Caco-2 (cell line): ENCODE results near the gene CRISPLD2. TPM values are rescaled to one million over a fixed set of nuclear protein-coding genes. Genes with fewer than 3 reads are reported as not detected.

ENCODE experiments used
- BruUV-seq: library from RNA; stranded (reverse); fragments of 400-500 nt; replicated peaks from 2 replicates; lab custom pipeline; 2021; lab: Mats Ljungman, UMichigan
- CTCF ChIA-PET: fragments of 300-600 bp; sonication (Branson Sonifier 250); formaldehyde crosslinking; loops from one replicate; lab custom pipeline; 2022; ENCODE audit warnings: antibody characterized with exemption; lab: Charles Lee
- POLR2A ChIA-PET: fragments of 300-600 bp; sonication (Branson Sonifier 250); formaldehyde crosslinking; loops from one replicate; lab custom pipeline; 2022; ENCODE audit warnings: antibody characterized with exemption; lab: Charles Lee
- DNase-seq, 2 experiments: peaks; one replicate each; pipeline versions ENCODE4 v3.0.0 to v3.0.0-alpha.2; 2020 to 2022
- H3K27me3 ChIP-seq: replicated peaks from 2 replicates; pipeline ENCODE4 v1.6.0; 2011; ENCODE audit warnings: low read length; ENCODE audit not compliant: control insufficient read depth, insufficient read depth
- H3K36me3 ChIP-seq: 2 replicates; pipeline ENCODE4 v1.5.1; 2011; ENCODE audit warnings: low read length; ENCODE audit not compliant: control insufficient read depth, insufficient read depth
- H3K4me1 ChIP-seq: fragments of 250-450 bp; sonication (Bioruptor Pico); 2 replicates; pipeline ENCODE4 v1.5.1; 2020; ENCODE audit warnings: mild to moderate bottlenecking
- H3K4me3 ChIP-seq: 2 replicates; pipeline ENCODE4 v1.5.1; 2011; ENCODE audit warnings: low read depth, mild to moderate bottlenecking, control low read depth, low read length
- H3K9me3 ChIP-seq: fragments of 250-450 bp; sonication (Bioruptor Pico); 2 replicates; pipeline ENCODE4 v1.5.1; 2020; ENCODE audit warnings: mild to moderate bottlenecking, moderate library complexity
- H3K27ac Mint-ChIP-seq: one replicate; pipeline ENCODE4 v1.8.0; 2022; ENCODE audit warnings: mixed read lengths; ENCODE audit not compliant: unreplicated experiment
- H3K27me3 Mint-ChIP-seq: one replicate; pipeline ENCODE4 v1.8.0; 2022; ENCODE audit warnings: mixed read lengths; ENCODE audit not compliant: insufficient read depth, unreplicated experiment
- H3K36me3 Mint-ChIP-seq: one replicate; pipeline ENCODE4 v1.8.0; 2022; ENCODE audit warnings: mild to moderate bottlenecking, mixed read lengths; ENCODE audit not compliant: insufficient read depth, unreplicated experiment
- H3K4me1 Mint-ChIP-seq: one replicate; pipeline ENCODE4 v1.8.0; 2022; ENCODE audit warnings: low read depth, mixed read lengths; ENCODE audit not compliant: unreplicated experiment
- H3K4me3 Mint-ChIP-seq: one replicate; pipeline ENCODE4 v1.8.0; 2022; ENCODE audit warnings: mild to moderate bottlenecking, moderate library complexity, mixed read lengths; ENCODE audit not compliant: unreplicated experiment
- H3K9me3 Mint-ChIP-seq: one replicate; pipeline ENCODE4 v1.8.0; 2022; ENCODE audit warnings: mixed read lengths; ENCODE audit not compliant: unreplicated experiment
- intact Hi-C: fragments of 100-400 bp; cut with micrococcal nuclease; formaldehyde crosslinking; loops from one replicate; pipeline ENCODE4 v1.10.0; 2022; ENCODE audit not compliant: unreplicated experiment
- total RNA-seq: library from RNA; stranded (reverse); gene quantifications from 2 replicates; pipeline ENCODE4 v1.2.3, GENCODE V29; 2022
- TF ChIP-seq, protein P1 (sequence below), 2 experiments: fragments of 200-600 bp in 1 of 2; IDR thresholded peaks; 1 replicate in 1 of 2; 2 replicates in 1 of 2; pipeline versions ENCODE4 v1.5.1 to v1.8.0; 2011 to 2022; ENCODE audit warnings: antibody characterized with exemption in 1 of 2, control low read depth in 1 of 2, inconsistent platforms in 1 of 2, low read depth in 1 of 2, low read length in 1 of 2, mild to moderate bottlenecking in 1 of 2, moderate library complexity in 1 of 2; ENCODE audit not compliant: insufficient read depth in 1 of 2, severe bottlenecking in 1 of 2, unreplicated experiment in 1 of 2

Gene CRISPLD2
- total RNA-seq, 1 experiment from 2014 or later: 4.0 TPM

DNA sequence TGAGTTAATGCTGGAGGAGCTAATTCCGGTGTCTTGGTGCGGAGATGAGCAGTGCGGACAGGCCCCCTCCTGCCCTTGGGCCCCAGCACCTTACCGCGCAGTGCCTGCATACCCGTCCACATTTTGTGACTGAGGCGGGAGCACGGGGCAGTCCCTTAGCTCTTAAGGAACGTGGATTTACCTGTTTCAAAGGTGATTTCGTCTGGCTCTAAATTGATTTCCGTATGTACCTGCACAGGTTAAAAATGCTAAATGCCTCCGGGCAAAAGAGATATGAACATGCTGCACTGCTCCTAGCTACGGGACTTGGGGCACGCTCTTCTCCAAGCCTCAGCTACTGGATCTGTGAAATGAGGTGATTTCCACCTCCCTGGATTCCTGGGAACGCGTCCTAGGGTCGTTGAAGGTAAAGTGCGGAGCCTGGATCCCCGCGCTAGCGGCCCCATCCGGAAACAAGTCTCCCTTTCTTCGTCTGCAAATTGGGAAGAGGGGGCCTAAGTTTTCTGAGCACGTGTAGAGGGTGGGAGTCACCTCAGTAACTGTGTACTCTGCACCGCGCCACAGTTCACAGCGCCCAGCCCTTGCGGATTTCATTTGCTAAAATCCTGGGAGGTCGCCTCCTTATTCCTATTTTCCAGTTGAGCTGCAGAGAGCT, 669 bp upstream of the CRISPLD2 start:
- no peaks in the 10 kb centered on the region for H3K36me3 ChIP-seq
- H3K9me3 ChIP-seq: no peaks in the 10 kb centered on the region
- Mint-ChIP-seq H3K9me3 (no peaks in the 10 kb centered on the region), H3K36me3 (no peaks in the 10 kb centered on the region), H3K27ac (no peak overlapping the region), H3K4me3 (peak overlapping the region; percentile 70), H3K27me3 (peaks cover 16% of the 10 kb centered on the region), H3K4me1 (peaks cover 13% of the 10 kb centered on the region)
- peak overlapping the region; percentile 43 for H3K4me3 ChIP-seq
- BruUV-seq: no TSS peak
- DNase-seq: peak in 1 of 2 experiments; percentile 31
- TF ChIP-seq, protein P1, sequence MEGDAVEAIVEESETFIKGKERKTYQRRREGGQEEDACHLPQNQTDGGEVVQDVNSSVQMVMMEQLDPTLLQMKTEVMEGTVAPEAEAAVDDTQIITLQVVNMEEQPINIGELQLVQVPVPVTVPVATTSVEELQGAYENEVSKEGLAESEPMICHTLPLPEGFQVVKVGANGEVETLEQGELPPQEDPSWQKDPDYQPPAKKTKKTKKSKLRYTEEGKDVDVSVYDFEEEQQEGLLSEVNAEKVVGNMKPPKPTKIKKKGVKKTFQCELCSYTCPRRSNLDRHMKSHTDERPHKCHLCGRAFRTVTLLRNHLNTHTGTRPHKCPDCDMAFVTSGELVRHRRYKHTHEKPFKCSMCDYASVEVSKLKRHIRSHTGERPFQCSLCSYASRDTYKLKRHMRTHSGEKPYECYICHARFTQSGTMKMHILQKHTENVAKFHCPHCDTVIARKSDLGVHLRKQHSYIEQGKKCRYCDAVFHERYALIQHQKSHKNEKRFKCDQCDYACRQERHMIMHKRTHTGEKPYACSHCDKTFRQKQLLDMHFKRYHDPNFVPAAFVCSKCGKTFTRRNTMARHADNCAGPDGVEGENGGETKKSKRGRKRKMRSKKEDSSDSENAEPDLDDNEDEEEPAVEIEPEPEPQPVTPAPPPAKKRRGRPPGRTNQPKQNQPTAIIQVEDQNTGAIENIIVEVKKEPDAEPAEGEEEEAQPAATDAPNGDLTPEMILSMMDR (IDR thresholded peaks at IDR 0.05; ENCODE audit: insufficient read depth in 1 of 2, low read depth in 1 of 2, low read length in 1 of 2, severe bottlenecking in 1 of 2, unreplicated experiment in 1 of 2): no peak
- peaks cover 4% of the 10 kb centered on the region for H3K27me3 ChIP-seq
- POLR2A ChIA-PET: interaction anchor here (1.2 kb wide), 1 partner anchor 9 kb away, joined by 3 read pairs; no protein-coding TSS in a partner anchor
- 0 out of 2 replicates have a peak, but pooled peaks cover 8% of the 10 kb centered on the region for H3K4me1 ChIP-seq
- CTCF ChIA-PET: interaction anchor here (0.9 to 1.3 kb wide), 3 partner anchors 93 to 133 kb away, joined by 3 to 6 read pairs (median 4); no protein-coding TSS in a partner anchor
- intact Hi-C loops: no loop called here

DNA sequence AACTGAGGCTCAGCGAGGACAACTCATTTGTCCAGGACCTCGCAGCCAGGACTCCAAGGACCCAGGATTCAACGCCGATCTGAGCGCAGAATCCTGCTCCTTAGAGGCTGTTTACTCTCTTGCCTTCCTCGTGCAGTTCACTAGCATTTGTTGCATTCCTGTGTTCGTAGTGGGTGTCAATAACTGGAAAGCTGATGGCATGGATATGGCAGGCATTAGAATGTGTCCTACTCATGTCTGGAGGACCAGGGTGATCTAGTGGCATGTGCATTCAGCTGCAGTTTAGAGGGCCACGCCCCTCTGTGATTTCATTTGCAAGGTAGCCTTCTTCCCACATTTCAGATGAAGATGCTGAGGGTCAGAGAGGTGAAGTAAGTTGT, 510 bp downstream of the CRISPLD2 start:
- H3K36me3 Mint-ChIP-seq: no peaks in the 10 kb centered on the region
- DNase-seq: no peak
- Histone ChIP-seq H3K4me1 (0 out of 2 replicates have a peak, but pooled peaks cover 8% of the 10 kb centered on the region), H3K4me3 (peak overlapping the region; percentile 28), H3K9me3 (no peaks in the 10 kb centered on the region), H3K36me3 (no peaks in the 10 kb centered on the region), H3K27me3 (peaks cover 4% of the 10 kb centered on the region)
- H3K4me1 Mint-ChIP-seq: peaks cover 13% of the 10 kb centered on the region
- peak overlapping the region; percentile 70 for H3K4me3 Mint-ChIP-seq
- ChIA-PET CTCF (interaction anchor here (0.9 to 1.1 kb wide), 2 partner anchors 94 to 132 kb away, joined by 3 to 4 read pairs; no protein-coding TSS in a partner anchor), POLR2A (interaction anchor here (0.6 to 1.2 kb wide), 4 partner anchors 8 to 649 kb away, joined by 3 read pairs; no protein-coding TSS in a partner anchor)
- TSS peak; percentile 68 for BruUV-seq
- H3K27ac Mint-ChIP-seq: no peak overlapping the region
- peaks cover 11% of the 10 kb centered on the region for H3K27me3 Mint-ChIP-seq
- no peaks in the 10 kb centered on the region for H3K9me3 Mint-ChIP-seq
- TF ChIP-seq, protein P1 (IDR thresholded peaks at IDR 0.05; ENCODE audit: insufficient read depth in 1 of 2, low read depth in 1 of 2, low read length in 1 of 2, severe bottlenecking in 1 of 2, unreplicated experiment in 1 of 2): no peak
- intact Hi-C loops: no loop called here

DNA sequence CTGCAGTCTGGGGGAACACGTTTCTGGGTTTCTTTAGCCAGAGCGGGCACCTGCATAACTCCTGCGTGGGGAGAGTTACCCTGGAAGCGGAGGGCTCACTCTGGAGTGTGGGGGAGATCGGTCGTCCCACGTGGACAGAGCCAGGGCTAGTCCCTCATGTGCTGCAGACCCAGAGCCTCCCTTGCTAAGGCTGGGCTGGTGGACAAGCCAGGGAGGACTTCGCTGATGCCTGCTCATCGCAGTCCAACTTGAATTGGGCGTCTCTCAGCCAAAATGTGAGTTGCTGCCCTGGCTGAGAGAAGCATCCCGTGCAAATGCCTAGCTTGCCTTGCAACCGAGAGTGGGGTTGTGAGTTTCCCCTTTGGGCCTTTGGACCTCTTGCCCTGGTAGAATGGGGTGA, 986 bp downstream of the CRISPLD2 start:
- Histone ChIP-seq H3K27me3 (peaks cover 4% of the 10 kb centered on the region), H3K4me3 (no peak overlapping the region), H3K36me3 (no peaks in the 10 kb centered on the region), H3K4me1 (0 out of 2 replicates have a peak, but pooled peaks cover 8% of the 10 kb centered on the region), H3K9me3 (no peaks in the 10 kb centered on the region)
- Mint-ChIP-seq H3K27me3 (peaks cover 11% of the 10 kb centered on the region), H3K27ac (no peak overlapping the region), H3K36me3 (no peaks in the 10 kb centered on the region), H3K9me3 (no peaks in the 10 kb centered on the region), H3K4me1 (peaks cover 13% of the 10 kb centered on the region), H3K4me3 (no peak overlapping the region)
- ChIA-PET POLR2A (no interaction called here), CTCF (no interaction called here)
- intact Hi-C loops: no loop called here
- BruUV-seq: no TSS peak
- TF ChIP-seq, protein P1 (IDR thresholded peaks at IDR 0.05; ENCODE audit: insufficient read depth in 1 of 2, low read depth in 1 of 2, low read length in 1 of 2, severe bottlenecking in 1 of 2, unreplicated experiment in 1 of 2): no peak
- DNase-seq: no peak
